ENCODE results near the gene ICA1. TPM values are rescaled to one million over a fixed set of nuclear protein-coding genes. Genes with fewer than 3 reads are reported as not detected.

ICA1 gene
- 10.9 and 11.1 TPM in 2 replicates for total RNA-seq

DNA sequence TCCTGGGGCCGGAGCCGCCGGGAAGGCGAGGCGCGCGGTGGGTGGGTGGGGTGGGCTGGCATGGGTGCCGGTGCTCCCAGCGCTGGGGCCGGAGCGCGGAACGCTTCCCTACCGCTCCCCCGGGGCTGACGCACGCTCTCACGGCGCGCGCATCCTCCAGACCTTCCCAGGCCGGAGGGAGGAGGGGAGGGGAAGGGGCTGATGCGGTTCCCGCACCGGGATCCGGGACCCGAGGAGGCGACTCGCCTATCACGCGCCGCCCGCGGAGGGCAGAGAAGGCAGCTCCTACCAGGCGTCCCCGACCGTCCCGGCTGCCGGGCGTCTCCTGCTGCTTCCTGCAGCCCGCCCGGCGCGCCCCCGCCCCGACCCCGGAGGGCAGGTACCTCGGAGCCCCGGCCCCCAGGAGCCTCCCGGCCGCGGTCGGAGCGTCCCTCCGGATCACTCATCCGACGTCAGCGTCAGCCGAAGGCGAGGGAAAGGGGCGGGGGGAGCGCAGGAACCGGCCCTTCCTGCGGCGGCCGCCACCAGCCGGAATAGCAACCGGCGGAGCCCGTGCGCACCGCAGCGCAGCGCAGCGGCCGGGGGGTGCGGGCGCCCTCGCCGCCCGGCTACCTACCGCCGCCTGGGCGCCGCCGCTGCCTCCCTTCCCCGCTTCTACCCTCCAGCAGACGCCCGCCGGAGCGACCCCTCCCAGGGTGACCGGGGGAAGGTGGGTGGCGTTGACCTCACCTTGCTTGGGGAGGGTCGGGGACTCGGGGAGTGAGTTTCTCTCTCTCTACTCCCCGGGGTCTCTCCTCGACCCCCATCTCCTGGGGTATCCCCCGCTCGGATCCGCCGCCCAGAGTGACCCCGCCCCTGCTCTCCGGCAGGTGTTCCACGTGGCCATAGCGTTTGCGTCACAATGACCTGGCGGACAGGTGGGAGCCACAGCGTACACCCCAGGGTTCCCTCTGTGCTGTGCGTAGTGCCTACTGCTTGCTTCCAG, at the start of gene ICA1:
Gene ICA1, minus strand, starts transcription at position 457 of the 985 bp plus-strand sequence. CDS start 26,241 bp downstream, outside the sequence.

Other genes with a start within 250 kb of the ICA1 start
- gene NXPH1, start 171.4 kb upstream of the ICA1 start, total RNA-seq = not detected in 2 replicates